PC-9 (cell line): Measurements from ENCODE around the gene MRPS14.

Experiments used
- CTCF ChIP-seq: fragments of 200-600 bp; sonication (generic); conservative IDR thresholded peaks from 2 replicates; pipeline ENCODE4 v1.6.1; 2017; ENCODE audit warnings: mixed run types, antibody characterized with exemption, mild to moderate bottlenecking, moderate library complexity
- EZH2 ChIP-seq: fragments of 200-600 bp; sonication (generic); IDR thresholded peaks from 2 replicates; pipeline ENCODE4 v1.8.0; 2017; ENCODE audit warnings: antibody characterized with exemption, low read depth

DNA sequence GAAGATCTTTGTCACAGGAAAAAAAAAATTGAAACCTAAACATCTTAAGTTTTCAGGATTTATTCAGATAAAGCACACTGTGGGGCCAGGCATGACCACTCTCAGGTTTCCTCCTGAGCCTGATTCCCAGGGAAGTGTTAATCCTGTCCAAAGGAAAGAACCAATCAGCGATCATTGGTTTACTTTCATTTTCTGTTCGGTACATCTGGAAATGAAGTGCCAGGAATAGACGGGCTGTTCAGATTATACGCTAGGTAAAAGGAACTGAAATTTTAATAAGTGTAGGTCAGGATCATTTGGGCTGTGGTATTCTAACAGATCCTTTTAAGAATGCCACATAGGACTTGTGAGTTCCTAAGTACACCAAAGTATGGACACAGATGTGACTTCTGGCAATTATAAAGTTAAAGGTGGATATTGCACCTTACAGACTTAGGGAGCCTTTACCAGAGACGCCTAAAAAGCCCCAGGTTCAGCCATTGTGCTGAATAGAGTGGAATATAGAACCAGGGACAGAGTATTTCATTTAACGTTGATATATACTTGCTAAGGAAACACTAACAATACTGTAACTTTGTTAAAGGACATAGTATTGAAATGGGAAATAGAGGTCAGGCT lies 32.7 kb downstream of the MRPS14 start:
- TF ChIP-seq CTCF: no peak
- no peak for TF ChIP-seq EZH2
